Measurements from ENCODE around the gene NHLRC2. TPM values are rescaled to one million over a fixed set of nuclear protein-coding genes. Genes with fewer than 3 reads are reported as not detected.

The NHLRC2 gene
- total and polyA plus RNA-seq, 10 of the 15 experiments (the other 5 are each of a cell fraction or from before 2014, with no cell fraction given) = 1.9 to 31.3 (median 15.9) TPM

GRCh38 chr10:113948048-113948447, 93.6 kb downstream of the NHLRC2 start (continued):
- TF ChIP-seq NFYA (IDR thresholded peaks at IDR 0.05; ENCODE audit: borderline replicate concordance, low read depth, low read length) (no peak), FOS (IDR thresholded peaks at IDR 0.05; ENCODE audit: borderline replicate concordance, extremely low read depth, insufficient read length) (no peak)

DNA sequence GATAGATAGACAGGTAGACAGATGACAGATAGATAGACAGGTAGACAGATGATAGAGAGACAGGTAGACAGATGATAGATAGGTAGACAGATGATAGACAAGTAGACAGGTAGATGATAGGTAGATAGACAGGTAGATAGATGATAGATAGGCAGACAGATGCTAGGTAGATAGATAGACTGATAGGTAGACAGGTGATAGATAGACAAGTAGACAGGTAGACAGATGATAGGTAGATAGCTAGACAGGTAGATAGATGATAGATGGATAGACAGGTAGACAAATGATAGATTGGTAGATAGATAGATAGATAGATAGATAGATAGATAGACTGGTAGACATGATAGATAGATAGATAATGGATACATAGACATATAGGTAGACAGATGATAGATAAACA, 95.8 kb downstream of the NHLRC2 start:
- SMC1A ChIA-PET (ENCODE audit: uncharacterized antibody, unreplicated experiment) = interaction anchor here (0.9 to 2.6 kb wide), 6 partner anchors 11 to 152 kb away, joined by 3 to 8 read pairs (median 4); no protein-coding TSS in a partner anchor
- no peak for ATAC-seq
- Histone ChIP-seq H3K27ac (ENCODE audit: control insufficient read depth, insufficient read depth) (no peak overlapping the region), H3K9me3 (replicated peaks; ENCODE audit: control insufficient read depth, insufficient read depth, low read length) (peaks cover 5% of the 10 kb centered on the region; the same call in 2 of the 3 replicates), H3K36me3 (ENCODE audit: control insufficient read depth in 2 of 2, insufficient read depth in 2 of 2, low read length in 1 of 2) (no peaks in the 10 kb centered on the region), H3K4me3 (no peak overlapping the region), H3K27me3 (replicated peaks in 1 of 2; ENCODE audit: control insufficient read depth in 2 of 2, insufficient read depth in 2 of 2, low read length in 1 of 2) (no peaks in the 10 kb centered on the region), H3K9ac (ENCODE audit: control insufficient read depth, insufficient read depth, low read length) (no peak overlapping the region), H4K20me1 (ENCODE audit: control insufficient read depth, insufficient read depth) (no peaks in the 10 kb centered on the region), H2AFZ (ENCODE audit: control insufficient read depth, low read depth, low read length) (no peak overlapping the region), H3K4me2 (ENCODE audit: control insufficient read depth, insufficient read depth) (no peak overlapping the region), H3K79me2 (ENCODE audit: control insufficient read depth, insufficient read depth, low read length) (no peaks in the 10 kb centered on the region), H3K4me1 (ENCODE audit: control insufficient read depth, insufficient read depth, low read length) (no peaks in the 10 kb centered on the region)
- intact Hi-C loops (cut with micrococcal nuclease; ENCODE audit: unreplicated experiment) = no loop called here
- FAIRE-seq = no peak
- TF ChIP-seq, protein P1, sequence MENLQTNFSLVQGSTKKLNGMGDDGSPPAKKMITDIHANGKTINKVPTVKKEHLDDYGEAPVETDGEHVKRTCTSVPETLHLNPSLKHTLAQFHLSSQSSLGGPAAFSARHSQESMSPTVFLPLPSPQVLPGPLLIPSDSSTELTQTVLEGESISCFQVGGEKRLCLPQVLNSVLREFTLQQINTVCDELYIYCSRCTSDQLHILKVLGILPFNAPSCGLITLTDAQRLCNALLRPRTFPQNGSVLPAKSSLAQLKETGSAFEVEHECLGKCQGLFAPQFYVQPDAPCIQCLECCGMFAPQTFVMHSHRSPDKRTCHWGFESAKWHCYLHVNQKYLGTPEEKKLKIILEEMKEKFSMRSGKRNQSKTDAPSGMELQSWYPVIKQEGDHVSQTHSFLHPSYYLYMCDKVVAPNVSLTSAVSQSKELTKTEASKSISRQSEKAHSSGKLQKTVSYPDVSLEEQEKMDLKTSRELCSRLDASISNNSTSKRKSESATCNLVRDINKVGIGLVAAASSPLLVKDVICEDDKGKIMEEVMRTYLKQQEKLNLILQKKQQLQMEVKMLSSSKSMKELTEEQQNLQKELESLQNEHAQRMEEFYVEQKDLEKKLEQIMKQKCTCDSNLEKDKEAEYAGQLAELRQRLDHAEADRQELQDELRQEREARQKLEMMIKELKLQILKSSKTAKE (IDR thresholded peaks at IDR 0.05; ENCODE audit: low read depth, poor library complexity, severe bottlenecking) = no peak
- no peak for TF ChIP-seq MLLT1 (IDR thresholded peaks at IDR 0.05)
- no peak for TF ChIP-seq MTA3 (IDR thresholded peaks at IDR 0.05; ENCODE audit: borderline replicate concordance, low read length)
- TF ChIP-seq HSF1 (IDR thresholded peaks at IDR 0.05; ENCODE audit: low read depth, low read length) = no peak
- no peak for TF ChIP-seq SIX5 (IDR thresholded peaks at IDR 0.05; ENCODE audit: low read depth, low read length, severe bottlenecking)
- TF ChIP-seq, protein P2, sequence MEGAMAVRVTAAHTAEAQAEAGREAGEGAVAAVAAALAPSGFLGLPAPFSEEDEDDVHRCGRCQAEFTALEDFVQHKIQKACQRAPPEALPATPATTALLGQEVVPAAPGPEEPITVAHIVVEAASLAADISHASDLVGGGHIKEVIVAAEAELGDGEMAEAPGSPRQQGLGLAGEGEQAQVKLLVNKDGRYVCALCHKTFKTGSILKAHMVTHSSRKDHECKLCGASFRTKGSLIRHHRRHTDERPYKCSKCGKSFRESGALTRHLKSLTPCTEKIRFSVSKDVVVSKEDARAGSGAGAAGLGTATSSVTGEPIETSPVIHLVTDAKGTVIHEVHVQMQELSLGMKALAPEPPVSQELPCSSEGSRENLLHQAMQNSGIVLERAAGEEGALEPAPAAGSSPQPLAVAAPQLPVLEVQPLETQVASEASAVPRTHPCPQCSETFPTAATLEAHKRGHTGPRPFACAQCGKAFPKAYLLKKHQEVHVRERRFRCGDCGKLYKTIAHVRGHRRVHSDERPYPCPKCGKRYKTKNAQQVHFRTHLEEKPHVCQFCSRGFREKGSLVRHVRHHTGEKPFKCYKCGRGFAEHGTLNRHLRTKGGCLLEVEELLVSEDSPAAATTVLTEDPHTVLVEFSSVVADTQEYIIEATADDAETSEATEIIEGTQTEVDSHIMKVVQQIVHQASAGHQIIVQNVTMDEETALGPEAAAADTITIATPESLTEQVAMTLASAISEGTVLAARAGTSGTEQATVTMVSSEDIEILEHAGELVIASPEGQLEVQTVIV (IDR thresholded peaks at IDR 0.05; ENCODE audit: borderline replicate concordance, partially characterized antibody) = no peak
- TF ChIP-seq EED (IDR thresholded peaks at IDR 0.05; ENCODE audit: low read depth) = no peak
- no peak for TF ChIP-seq JUND (IDR thresholded peaks at IDR 0.05; ENCODE audit: low read depth, low read length)
- TF ChIP-seq ESRRA (IDR thresholded peaks at IDR 0.05; ENCODE audit: low read length) = no peak
- CTCF ChIA-PET = interaction anchor here (0.6 to 1.3 kb wide), 4 partner anchors 8 to 152 kb away, joined by 3 read pairs; no protein-coding TSS in a partner anchor
- RAD21 ChIA-PET (ENCODE audit: unreplicated experiment) = no interaction called here
- no peak for DNase-seq (ENCODE audit: low read depth, low spot score)
- in situ Hi-C loops (cut with MboI) = no loop called here
- POLR2A ChIA-PET = no interaction called here
- no TSS peak for BruUV-seq (replicated peaks)
